Adrenal gland (tissue), 5 donors: ENCODE results near the gene TMEM129.

Source experiments
- CTCF ChIP-seq, 6 experiments: fragments of 450-650 bp in 4 of 6; fragments of 200-600 bp in 2 of 6; sonication (generic) in 1 of 6; IDR thresholded peaks; 1 replicate in 5 of 6; 2 replicates in 1 of 6; pipeline versions ENCODE4 v1.5.1 to v1.8.0; 2016 to 2021; ENCODE audit warnings: antibody characterized with exemption in 6 of 6, mild to moderate bottlenecking in 2 of 6, moderate library complexity in 1 of 6
- POLR2A ChIP-seq, 2 donors: fragments of 450-650 bp; IDR thresholded peaks; one replicate each; pipeline ENCODE4 v1.6.1; 2017; ENCODE audit warnings: antibody characterized with exemption in 2 of 2, mild to moderate bottlenecking in 2 of 2, moderate library complexity in 1 of 2
- donor health status: DM: no; HTN: no; CAD: no.

GRCh38 chr4:1744552-1744951 is 23.4 kb upstream of the TMEM129 start:
- TF ChIP-seq CTCF (IDR thresholded peaks at IDR 0.05), result no peak
- no peak for TF ChIP-seq POLR2A (IDR thresholded peaks at IDR 0.05)
